Activated CD8-positive, alpha-beta T cell treated with anti-CD3 and anti-CD28 coated beads for 36 hours (primary cell): ENCODE results near the gene RFXANK. TPM values are rescaled to one million over a fixed set of nuclear protein-coding genes. Genes with fewer than 3 reads are reported as not detected.

Experiments
- ATAC-seq: fragments of 200-7000 bp; cut with Tn5 transposase; one replicate; pipeline ENCODE4 v1.10.0; 2021; ENCODE audit warnings: mild to moderate bottlenecking, moderate library complexity
- CTCF ChIA-PET: fragments of 350-600 bp; sonication (Branson Sonifier 250); formaldehyde crosslinking; loops from one replicate; lab custom pipeline; 2021; ENCODE audit warnings: antibody characterized with exemption; lab: Charles Lee
- POLR2A ChIA-PET: fragments of 350-600 bp; sonication (Branson Sonifier 250); formaldehyde crosslinking; loops from one replicate; lab custom pipeline; 2021; ENCODE audit warnings: antibody characterized with exemption; lab: Charles Lee
- DNase-seq: peaks from one replicate; pipeline ENCODE4 v3.0.0-alpha.2; 2020
- H3K27ac Mint-ChIP-seq: one replicate; pipeline ENCODE4 v1.8.0; 2021; ENCODE audit warnings: mild to moderate bottlenecking, mixed read lengths
- H3K27me3 Mint-ChIP-seq: one replicate; pipeline ENCODE4 v1.8.0; 2021; ENCODE audit warnings: mixed read lengths
- H3K36me3 Mint-ChIP-seq: one replicate; pipeline ENCODE4 v1.8.0; 2021; ENCODE audit warnings: low read depth, mixed read lengths
- H3K4me1 Mint-ChIP-seq: one replicate; pipeline ENCODE4 v1.8.0; 2021; ENCODE audit warnings: low read depth, mixed read lengths
- H3K4me3 Mint-ChIP-seq: one replicate; pipeline ENCODE4 v1.8.0; 2021; ENCODE audit warnings: mild to moderate bottlenecking, moderate library complexity, mixed read lengths
- H3K9me3 Mint-ChIP-seq: one replicate; pipeline ENCODE4 v1.8.0; 2021; ENCODE audit warnings: mixed read lengths
- intact Hi-C: fragments of 100-400 bp; cut with micrococcal nuclease; formaldehyde crosslinking; loops from one replicate; pipeline ENCODE4 v1.10.0; 2022
- total RNA-seq, 2 experiments: library from RNA; stranded (reverse); gene quantifications; one replicate each; pipeline ENCODE4 v1.2.3, GENCODE V29; 2021
- TF ChIP-seq, protein P1 (sequence below): fragments of 200-600 bp; IDR thresholded peaks from one replicate; pipeline ENCODE4 v1.8.0; 2022; ENCODE audit warnings: antibody characterized with exemption, mild to moderate bottlenecking

The RFXANK gene
- total RNA-seq, 2 experiments from 2014 or later = 61.4 to 68.5 TPM

DNA sequence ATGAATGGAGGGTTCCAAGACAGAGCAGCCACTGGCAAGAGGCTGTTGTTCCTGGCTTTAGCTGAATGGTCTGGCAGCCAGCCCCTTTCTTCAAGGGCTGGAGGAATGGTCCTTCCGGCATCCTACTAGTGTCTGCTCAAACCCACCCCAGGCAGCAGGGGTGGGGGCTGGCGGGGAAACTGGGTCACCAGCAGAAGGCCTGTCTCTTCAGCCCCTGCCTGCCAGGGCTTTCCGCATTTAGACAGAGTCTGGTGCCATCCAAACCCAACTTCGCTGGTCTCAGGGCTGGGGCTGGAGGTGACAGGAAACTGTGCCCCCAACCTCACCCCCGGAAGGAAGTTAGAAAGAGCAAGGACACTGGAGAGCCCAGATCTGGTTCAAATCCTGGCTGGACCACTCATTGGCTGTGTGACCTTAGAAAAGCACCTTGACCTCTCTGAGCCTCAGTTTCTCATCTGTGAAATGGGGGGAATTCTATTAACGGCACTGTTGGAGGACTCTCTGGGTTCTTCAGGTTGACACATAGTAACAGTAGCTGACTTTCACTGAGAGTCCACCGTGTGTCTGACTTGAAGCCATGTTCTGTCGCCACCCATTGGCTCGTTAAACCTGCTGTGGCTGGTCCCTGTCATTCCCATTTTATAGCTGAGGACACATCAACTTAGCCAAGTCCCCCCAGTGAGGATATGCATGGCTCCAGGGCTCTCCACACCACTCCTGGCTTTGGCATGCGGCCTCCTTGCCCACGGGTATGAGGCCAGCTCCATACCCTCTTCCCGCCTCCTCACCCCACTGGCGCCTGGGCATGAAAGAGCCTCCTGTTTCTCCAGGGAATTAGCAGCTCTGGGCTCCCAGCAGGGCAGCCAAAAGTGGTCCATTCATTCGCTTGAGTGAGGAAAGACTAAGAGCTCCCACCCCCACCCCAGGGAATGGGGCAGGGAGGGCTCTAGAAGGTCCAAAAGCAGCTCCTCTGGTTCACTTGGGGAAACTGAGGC is 13.7 kb downstream of the RFXANK start:
- Mint-ChIP-seq H3K4me3 (no peak overlapping the region), H3K9me3 (no peaks in the 10 kb centered on the region), H3K36me3 (peaks cover 18% of the 10 kb centered on the region), H3K4me1 (peaks cover 23% of the 10 kb centered on the region), H3K27me3 (peaks cover 3% of the 10 kb centered on the region), H3K27ac (no peak overlapping the region)
- intact Hi-C loops = no loop called here
- DNase-seq = no peak
- ATAC-seq = no peak
- ChIA-PET CTCF (interaction anchor here (1.4 to 1.6 kb wide), 2 partner anchors 13 to 42 kb away, joined by 3 to 4 read pairs; no protein-coding TSS in a partner anchor), POLR2A (interaction anchor here (1.0 to 1.7 kb wide), 2 partner anchors 14 to 16 kb away, joined by 3 to 4 read pairs; partner anchors contain the start of gene BORCS8)
- TF ChIP-seq, protein P1, sequence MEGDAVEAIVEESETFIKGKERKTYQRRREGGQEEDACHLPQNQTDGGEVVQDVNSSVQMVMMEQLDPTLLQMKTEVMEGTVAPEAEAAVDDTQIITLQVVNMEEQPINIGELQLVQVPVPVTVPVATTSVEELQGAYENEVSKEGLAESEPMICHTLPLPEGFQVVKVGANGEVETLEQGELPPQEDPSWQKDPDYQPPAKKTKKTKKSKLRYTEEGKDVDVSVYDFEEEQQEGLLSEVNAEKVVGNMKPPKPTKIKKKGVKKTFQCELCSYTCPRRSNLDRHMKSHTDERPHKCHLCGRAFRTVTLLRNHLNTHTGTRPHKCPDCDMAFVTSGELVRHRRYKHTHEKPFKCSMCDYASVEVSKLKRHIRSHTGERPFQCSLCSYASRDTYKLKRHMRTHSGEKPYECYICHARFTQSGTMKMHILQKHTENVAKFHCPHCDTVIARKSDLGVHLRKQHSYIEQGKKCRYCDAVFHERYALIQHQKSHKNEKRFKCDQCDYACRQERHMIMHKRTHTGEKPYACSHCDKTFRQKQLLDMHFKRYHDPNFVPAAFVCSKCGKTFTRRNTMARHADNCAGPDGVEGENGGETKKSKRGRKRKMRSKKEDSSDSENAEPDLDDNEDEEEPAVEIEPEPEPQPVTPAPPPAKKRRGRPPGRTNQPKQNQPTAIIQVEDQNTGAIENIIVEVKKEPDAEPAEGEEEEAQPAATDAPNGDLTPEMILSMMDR = no peak

- Mint-ChIP-seq H3K9me3 (no peaks in the 10 kb centered on the region), H3K27ac (no peak overlapping the region), H3K4me3 (no peak overlapping the region), H3K36me3 (peaks cover 13% of the 10 kb centered on the region), H3K27me3 (peaks cover 10% of the 10 kb centered on the region), H3K4me1 (peaks cover 21% of the 10 kb centered on the region)
- ChIA-PET POLR2A (interaction anchor here (1.7 kb wide), 1 partner anchor 15 kb away, joined by 4 read pairs; the partner anchor contains the start of gene BORCS8), CTCF (no interaction called here)
- intact Hi-C loops = no loop called here
- no peak for DNase-seq
- TF ChIP-seq, protein P1 = no peak
- no peak for ATAC-seq
Measured at GRCh38 chr19:19206938-19207337, 14.9 kb downstream of the RFXANK start.

DNA sequence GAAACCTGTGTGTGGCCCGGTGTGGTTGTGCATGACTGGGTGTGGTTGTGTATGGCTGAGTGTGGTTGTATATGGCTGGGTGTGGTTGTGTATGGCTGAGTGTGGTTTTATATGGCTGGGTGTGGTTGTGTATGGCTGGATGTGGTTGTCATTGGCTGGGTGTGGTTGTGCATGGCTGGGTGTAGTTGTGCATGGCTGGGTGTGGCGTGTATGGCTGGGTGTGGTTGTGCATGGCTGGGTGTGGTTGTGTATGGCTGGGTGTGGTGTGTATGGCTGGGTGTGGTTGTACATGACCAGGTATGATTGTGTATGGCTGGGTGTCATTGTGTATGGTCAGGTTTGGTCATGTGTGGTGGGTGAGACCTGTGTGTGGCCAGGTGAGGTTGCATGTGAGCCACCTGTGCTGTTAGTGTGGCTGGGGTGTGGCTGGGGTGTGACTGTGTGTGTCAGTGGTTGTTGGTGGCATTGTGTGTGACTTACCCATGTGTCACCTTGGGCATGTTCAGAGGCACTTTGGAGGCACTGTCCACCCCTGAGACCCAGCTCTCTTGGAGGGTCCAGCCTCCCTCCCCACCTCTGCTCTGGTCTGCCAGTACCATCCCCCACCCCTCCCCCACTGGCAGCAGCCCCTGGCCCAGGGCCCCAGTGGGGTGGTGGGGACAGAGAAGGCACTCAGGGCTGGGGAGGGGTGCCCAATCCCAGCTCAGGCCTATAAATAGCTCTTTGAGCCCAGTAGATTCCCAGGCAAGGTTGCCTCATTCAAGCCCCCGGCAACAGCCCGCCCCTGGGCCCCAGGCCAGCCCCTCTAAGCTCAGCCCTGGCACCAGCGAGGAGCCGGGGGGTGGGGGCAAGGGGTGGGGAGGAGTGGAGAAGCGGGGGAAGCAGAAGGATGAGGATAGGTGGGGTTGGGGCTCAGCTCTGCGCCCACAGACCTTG is 15.8 kb downstream of the RFXANK start:
- TF ChIP-seq, protein P1 = no peak
- Mint-ChIP-seq H3K27ac (no peak overlapping the region), H3K36me3 (peaks cover 4% of the 10 kb centered on the region), H3K9me3 (no peaks in the 10 kb centered on the region), H3K4me1 (peaks cover 15% of the 10 kb centered on the region), H3K4me3 (no peak overlapping the region), H3K27me3 (peaks cover 16% of the 10 kb centered on the region)
- ChIA-PET POLR2A (interaction anchor here (1.2 kb wide), 1 partner anchor 16 kb away, joined by 8 read pairs; the partner anchor contains the start of genes BORCS8 and RFXANK), CTCF (no interaction called here)
- ATAC-seq (no peak), DNase-seq (no peak)
- intact Hi-C loops = no loop called here

GRCh38 chr19:19209372-19209771 is 17.3 kb downstream of the RFXANK start:
- intact Hi-C loops = no loop called here
- H3K27me3 Mint-ChIP-seq = peaks cover 31% of the 10 kb centered on the region
- CTCF ChIA-PET = no interaction called here
- TF ChIP-seq, protein P1 = no peak
- no peaks in the 10 kb centered on the region for H3K36me3 Mint-ChIP-seq
- H3K9me3 Mint-ChIP-seq = no peaks in the 10 kb centered on the region
- no peak overlapping the region for H3K4me3 Mint-ChIP-seq
- POLR2A ChIA-PET = no interaction called here
- peaks cover 12% of the 10 kb centered on the region for H3K4me1 Mint-ChIP-seq
- H3K27ac Mint-ChIP-seq = no peak overlapping the region
- DNase-seq = no peak
- ATAC-seq = no peak
